Activated T-cell treated with anti-CD3 and anti-CD28 coated beads, Interleukin-2, amount 50 U/mL, for 72 hours (primary cell): ENCODE data around the gene CNTNAP2. TPM values are rescaled to one million over a fixed set of nuclear protein-coding genes. Genes with fewer than 3 reads are reported as not detected.
"Not testable (repeated sequence)": the region's sequence is repeated elsewhere in the genome, so short reads cannot be mapped to it uniquely, and the experiment has no call there.

Experiments
- ATAC-seq, 2 donors: fragments of 150-1000 bp; cut with Tn5 transposase; replicated peaks in 1 of 2; 2 replicates each; pipeline ENCODE4 v1.10.0; 2021; ENCODE audit warnings: moderate library complexity in 2 of 2, mild to moderate bottlenecking in 1 of 2
- DNase-seq, 2 donors: peaks; one replicate each; pipeline ENCODE4 v3.0.0; 2021 to 2022; ENCODE audit warnings: mixed read lengths in 1 of 2
- H3K27ac Mint-ChIP-seq: one replicate; pipeline ENCODE4 v1.8.0; 2022; ENCODE audit warnings: mild to moderate bottlenecking, moderate library complexity, mixed read lengths
- H3K27me3 Mint-ChIP-seq: one replicate; pipeline ENCODE4 v1.8.0; 2022; ENCODE audit warnings: low read depth, mixed read lengths
- H3K36me3 Mint-ChIP-seq, 2 donors: one replicate each; pipeline ENCODE4 v1.8.0; 2022; ENCODE audit warnings: mixed read lengths in 2 of 2, mild to moderate bottlenecking in 1 of 2; ENCODE audit not compliant: insufficient read depth in 2 of 2
- H3K4me1 Mint-ChIP-seq: one replicate; pipeline ENCODE4 v1.8.0; 2022; ENCODE audit warnings: low read depth, mixed read lengths
- H3K4me3 Mint-ChIP-seq, 2 donors: one replicate each; pipeline ENCODE4 v1.8.0; 2022; ENCODE audit warnings: mild to moderate bottlenecking in 2 of 2, mixed read lengths in 2 of 2, moderate library complexity in 2 of 2
- H3K9me3 Mint-ChIP-seq, 2 donors: one replicate each; pipeline ENCODE4 v1.8.0; 2022; ENCODE audit warnings: mixed read lengths in 2 of 2
- total RNA-seq, 2 donors: library from RNA; stranded (reverse); gene quantifications; one replicate each; pipeline ENCODE4 v1.2.3, GENCODE V29; 2022

Gene CNTNAP2
- total RNA-seq, 2 donors from 2014 or later = not detected

DNA sequence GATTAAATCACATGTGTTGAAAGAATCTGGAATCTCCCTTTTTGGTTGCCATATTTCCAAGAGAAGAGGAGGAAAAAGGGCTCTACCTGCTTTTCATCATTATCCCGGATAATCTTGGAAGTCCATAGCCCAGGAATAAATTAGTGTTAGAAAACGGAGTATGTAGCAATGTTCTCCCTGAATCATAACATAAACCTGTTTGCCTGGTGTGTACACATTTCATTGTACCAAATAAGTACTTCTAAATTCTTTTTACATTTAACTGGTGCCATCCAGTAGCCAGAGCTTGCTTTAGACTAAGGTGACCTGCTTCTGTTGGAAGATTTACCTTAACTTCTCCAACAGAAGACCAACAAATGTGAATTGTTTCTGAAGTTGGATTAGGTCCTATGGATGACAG lies 2291.7 kb downstream of the CNTNAP2 start:
- ATAC-seq (no peak), DNase-seq (no peak)
- peaks cover 9% of the 10 kb centered on the region for H3K27me3 Mint-ChIP-seq
- no peak overlapping the region for H3K4me3 Mint-ChIP-seq
- H3K9me3 Mint-ChIP-seq = no peaks in the 10 kb centered on the region
- H3K27ac Mint-ChIP-seq = no peak overlapping the region
- no peaks in the 10 kb centered on the region for H3K36me3 Mint-ChIP-seq
- H3K4me1 Mint-ChIP-seq = no peaks in the 10 kb centered on the region

DNA sequence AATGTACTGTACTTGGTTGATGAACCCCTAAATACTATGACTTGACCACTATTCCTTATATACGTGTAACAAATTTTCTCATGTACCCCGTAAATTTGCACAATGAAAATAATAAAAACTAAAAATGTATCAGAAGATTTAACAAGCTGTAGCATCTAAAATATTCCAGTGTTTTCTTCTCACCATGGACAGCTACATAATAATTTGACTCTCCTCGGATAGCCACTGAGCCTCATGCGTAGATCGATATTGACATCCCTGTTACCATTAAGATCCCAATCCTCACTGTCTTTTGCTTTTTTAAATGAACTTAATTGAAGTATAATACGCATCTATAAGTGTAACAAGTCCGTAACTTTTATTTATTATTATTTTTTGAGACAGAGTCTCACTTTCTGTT lies 2294.3 kb downstream of the CNTNAP2 start:
- Mint-ChIP-seq H3K27me3 (no peaks in the 10 kb centered on the region), H3K36me3 (no peaks in the 10 kb centered on the region), H3K4me3 (no peak overlapping the region), H3K9me3 (no peaks in the 10 kb centered on the region), H3K4me1 (no peaks in the 10 kb centered on the region), H3K27ac (no peak overlapping the region)
- ATAC-seq = no peak
- no peak for DNase-seq

DNA sequence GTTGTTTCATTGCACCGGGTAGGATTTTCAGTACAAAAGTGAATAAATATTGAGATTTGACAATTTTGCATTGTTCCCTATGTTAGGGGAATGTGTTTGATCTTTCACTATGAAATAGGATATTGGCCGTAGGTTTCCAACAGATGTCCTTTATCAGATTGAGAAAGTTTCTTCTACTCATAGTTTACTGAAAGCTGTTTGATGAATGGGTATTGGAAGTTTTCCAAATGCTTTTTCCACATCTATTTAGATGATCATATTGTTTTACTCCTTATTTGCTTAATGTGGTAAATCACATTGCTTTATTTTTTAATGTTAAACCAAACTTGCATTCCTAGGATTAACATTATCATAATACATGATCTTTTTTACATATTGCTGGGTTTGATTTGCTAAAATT lies 2296.1 kb downstream of the CNTNAP2 start:
- no peaks in the 10 kb centered on the region for H3K4me1 Mint-ChIP-seq
- H3K9me3 Mint-ChIP-seq = no peaks in the 10 kb centered on the region
- H3K27ac Mint-ChIP-seq = no peak overlapping the region
- H3K36me3 Mint-ChIP-seq = no peaks in the 10 kb centered on the region
- no peak overlapping the region for H3K4me3 Mint-ChIP-seq
- DNase-seq (no peak), ATAC-seq (no peak)
- peaks cover 7% of the 10 kb centered on the region for H3K27me3 Mint-ChIP-seq

DNA sequence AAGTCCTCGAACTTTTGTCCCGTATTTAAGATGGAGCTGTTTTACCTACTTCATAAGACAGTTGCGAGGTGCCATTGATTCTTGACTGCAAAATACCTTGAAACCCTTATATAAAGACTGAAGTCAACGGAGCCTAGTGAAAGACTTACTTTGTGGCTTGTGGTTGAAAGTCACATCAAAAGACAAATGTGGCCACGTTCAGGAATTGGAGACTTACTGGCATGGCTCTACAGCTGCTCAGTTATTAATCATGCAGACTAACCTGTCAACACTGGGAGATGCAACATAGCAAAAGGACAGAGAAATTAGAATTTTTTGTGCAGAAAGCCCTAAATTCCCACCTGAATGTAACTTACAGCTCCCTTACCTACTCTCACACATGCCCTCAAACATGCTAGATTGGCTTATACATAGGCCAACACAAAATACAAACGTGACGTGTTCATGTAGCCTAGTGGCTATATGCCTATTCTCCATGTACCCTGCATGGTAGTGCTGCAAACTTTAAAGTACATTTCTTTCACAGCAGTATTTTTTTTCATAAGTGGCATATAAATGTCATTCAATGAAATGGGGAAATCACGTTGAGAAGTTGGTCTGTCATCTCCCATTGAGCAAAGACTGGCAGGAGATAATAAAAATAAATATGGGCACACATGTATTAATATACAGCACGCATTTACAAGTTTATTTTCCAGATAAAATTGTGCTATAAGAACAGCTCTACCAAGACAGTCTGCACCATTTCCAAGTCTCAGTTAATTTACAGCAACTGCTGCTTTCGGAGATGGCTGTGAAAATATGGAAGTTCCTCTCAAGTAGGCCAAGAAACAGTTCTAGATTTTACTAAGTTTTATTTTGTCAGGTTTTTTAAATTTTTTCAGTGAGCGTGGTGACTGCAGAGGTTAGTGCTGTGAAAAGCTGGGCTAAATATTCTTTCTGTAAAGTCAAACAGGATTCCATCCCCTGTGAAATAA lies 2303.5 kb downstream of the CNTNAP2 start:
- no peak overlapping the region for H3K27ac Mint-ChIP-seq
- DNase-seq (no peak), ATAC-seq (peak; percentile 76)
- no peaks in the 10 kb centered on the region for H3K9me3 Mint-ChIP-seq
- no peak overlapping the region for H3K4me3 Mint-ChIP-seq
- H3K36me3 Mint-ChIP-seq = peaks cover 0 to 1% of the 10 kb centered on the region in 2 donors
- no peaks in the 10 kb centered on the region for H3K4me1 Mint-ChIP-seq
- peaks cover 43% of the 10 kb centered on the region for H3K27me3 Mint-ChIP-seq

GRCh38 chr7:148422030-148422429 lies 2305.4 kb downstream of the CNTNAP2 start:
- Mint-ChIP-seq H3K4me1 (no peaks in the 10 kb centered on the region), H3K27me3 (peaks cover 43% of the 10 kb centered on the region), H3K9me3 (no peaks in the 10 kb centered on the region), H3K4me3 (no peak overlapping the region), H3K36me3 (peaks cover 0 to 1% of the 10 kb centered on the region in 2 donors), H3K27ac (no peak overlapping the region)
- DNase-seq (no peak), ATAC-seq (no peak)

DNA sequence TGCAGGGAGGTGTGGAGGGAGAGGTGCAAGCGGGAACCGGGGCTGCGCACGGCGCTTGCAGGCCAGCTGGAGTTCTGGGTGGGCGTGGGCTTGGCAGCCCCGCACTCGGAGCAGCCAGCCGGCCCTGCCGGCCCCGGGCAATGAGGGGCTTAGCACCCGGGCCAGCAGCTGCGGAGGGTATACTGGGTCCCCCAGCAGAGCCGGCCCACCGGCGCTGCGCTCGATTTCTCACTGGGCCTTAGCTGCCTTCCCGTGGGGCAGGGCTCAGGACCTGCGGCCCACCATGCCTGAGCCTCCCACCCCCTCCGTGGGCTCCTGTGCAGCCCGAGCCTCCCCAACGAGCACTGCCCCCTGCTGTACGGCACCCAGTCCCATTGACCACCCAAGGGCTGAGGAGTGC lies 2309.8 kb downstream of the CNTNAP2 start:
- H3K27me3 Mint-ChIP-seq = peaks cover 13% of the 10 kb centered on the region
- DNase-seq, H3K27ac Mint-ChIP-seq, H3K36me3 Mint-ChIP-seq, H3K4me1 Mint-ChIP-seq, H3K4me3 Mint-ChIP-seq, ATAC-seq, H3K9me3 Mint-ChIP-seq: not testable (repeated sequence)

DNA sequence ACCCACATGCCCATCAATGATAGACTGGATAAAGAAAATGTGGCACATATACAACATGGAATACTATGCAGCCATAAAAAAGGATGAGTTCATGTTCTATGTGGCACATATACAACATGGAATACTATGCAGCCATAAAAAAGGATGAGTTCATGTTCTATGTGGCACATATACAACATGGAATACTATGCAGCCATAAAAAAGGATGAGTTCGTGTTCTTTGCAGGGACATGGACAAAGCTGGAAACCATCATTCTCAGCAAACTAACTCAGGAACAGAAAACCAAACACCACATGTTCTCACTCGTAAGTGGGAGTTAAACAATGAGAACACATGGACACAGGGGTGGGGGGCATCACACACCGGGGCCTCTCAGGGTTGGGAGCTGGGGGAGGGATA lies 2314.1 kb downstream of the CNTNAP2 start:
- not testable (repeated sequence) for H3K9me3 Mint-ChIP-seq, ATAC-seq, H3K4me3 Mint-ChIP-seq, DNase-seq, H3K27ac Mint-ChIP-seq, H3K4me1 Mint-ChIP-seq, H3K36me3 Mint-ChIP-seq, H3K27me3 Mint-ChIP-seq

DNA sequence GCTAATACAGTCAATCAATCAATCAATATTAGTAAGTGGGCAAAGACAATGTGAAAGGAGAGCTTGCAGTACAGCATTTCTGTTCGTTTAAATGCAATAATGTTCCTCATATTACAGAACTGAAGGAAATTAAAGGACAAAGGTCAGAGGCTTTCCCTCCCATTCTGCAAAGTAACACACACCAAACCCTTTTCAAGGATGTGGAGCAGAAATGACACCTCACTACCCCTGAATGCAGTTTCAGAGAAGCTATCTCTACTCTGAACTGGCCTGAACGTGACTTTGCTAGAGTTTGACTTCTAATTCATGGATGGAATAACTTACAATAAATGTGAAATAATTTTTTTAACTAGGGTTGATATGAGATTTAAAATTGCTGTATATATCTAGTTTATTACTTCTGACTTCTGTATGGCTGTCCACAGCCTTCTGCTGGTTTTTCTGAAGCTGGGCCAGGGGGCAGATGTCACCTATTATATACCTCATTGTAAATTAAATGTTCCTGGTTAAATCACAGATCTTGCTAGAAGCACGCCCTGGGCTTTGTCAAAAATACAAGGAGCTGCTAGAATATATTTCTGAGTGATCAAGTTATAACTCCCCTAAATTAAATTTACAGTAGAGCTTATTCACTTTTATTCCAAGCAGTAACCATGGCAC lies 2317.1 kb downstream of the CNTNAP2 start:
- no peak for DNase-seq
- Mint-ChIP-seq H3K4me3 (no peak overlapping the region), H3K36me3 (peaks cover 2 to 3% of the 10 kb centered on the region in 2 donors), H3K27ac (no peak overlapping the region), H3K4me1 (no peaks in the 10 kb centered on the region), H3K9me3 (peaks cover 2 to 3% of the 10 kb centered on the region in 2 donors), H3K27me3 (no peaks in the 10 kb centered on the region)
- ATAC-seq = no peak

- peaks cover 0 to 2% of the 10 kb centered on the region in 2 donors for H3K9me3 Mint-ChIP-seq
- DNase-seq (no peak), ATAC-seq (no peak)
- no peak overlapping the region for H3K27ac Mint-ChIP-seq
- H3K4me3 Mint-ChIP-seq = no peak overlapping the region
- H3K36me3 Mint-ChIP-seq = peaks cover 2 to 3% of the 10 kb centered on the region in 2 donors
- no peaks in the 10 kb centered on the region for H3K27me3 Mint-ChIP-seq
- H3K4me1 Mint-ChIP-seq = no peaks in the 10 kb centered on the region
Observed at GRCh38 chr7:148434181-148434757, 2317.7 kb downstream of the CNTNAP2 start.

- Mint-ChIP-seq H3K9me3 (peaks cover 0 to 2% of the 10 kb centered on the region in 2 donors), H3K27ac (no peak overlapping the region), H3K4me1 (no peaks in the 10 kb centered on the region), H3K4me3 (no peak overlapping the region), H3K36me3 (peaks cover 2 to 3% of the 10 kb centered on the region in 2 donors), H3K27me3 (peaks cover 4% of the 10 kb centered on the region)
- DNase-seq (no peak), ATAC-seq (no peak)
Observed at GRCh38 chr7:148434887-148435286, 2318.3 kb downstream of the CNTNAP2 start.

DNA sequence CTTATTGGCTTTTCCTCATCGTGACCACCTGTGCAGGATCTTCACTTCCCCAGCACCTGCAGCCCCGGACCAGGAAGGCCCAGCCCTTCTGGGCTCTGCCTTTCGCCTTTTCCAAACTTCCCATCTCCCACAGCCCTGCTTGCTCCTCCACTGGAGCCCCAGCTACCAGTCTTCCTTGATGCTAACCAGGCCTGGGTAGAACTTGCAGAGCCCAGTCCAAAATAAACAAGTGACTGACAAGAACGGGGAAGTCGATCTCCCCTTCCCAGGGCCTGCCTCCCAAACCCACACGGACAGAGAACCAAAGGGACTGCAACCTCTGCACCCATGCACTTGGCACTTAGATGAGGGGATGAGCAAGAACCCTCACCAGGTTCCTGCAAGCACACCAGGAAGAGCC lies 2319.1 kb downstream of the CNTNAP2 start:
- Mint-ChIP-seq H3K36me3 (no peaks in the 10 kb centered on the region), H3K27me3 (peaks cover 12% of the 10 kb centered on the region), H3K9me3 (no peaks in the 10 kb centered on the region), H3K4me3 (no peak overlapping the region), H3K4me1 (no peaks in the 10 kb centered on the region), H3K27ac (no peak overlapping the region)
- no peak for ATAC-seq
- DNase-seq = no peak

DNA sequence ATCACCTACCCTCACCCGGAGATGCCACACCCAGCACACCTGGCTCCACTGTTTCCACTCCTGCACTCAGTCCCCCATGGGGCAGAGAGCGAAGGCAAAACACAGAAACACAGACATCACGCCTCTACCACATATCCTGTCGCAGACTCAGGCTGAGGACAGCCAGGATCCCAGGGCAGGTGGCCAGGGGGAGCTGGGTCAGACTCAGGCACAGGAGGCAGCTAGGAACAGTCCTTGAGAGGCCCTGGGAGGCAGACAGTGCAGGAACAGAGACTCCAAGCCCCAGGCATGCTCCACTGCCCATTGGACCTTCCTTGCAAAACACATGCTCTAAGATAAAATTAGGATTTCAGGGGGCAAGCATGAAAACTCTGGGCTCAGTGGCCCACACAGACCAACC lies 2319.5 kb downstream of the CNTNAP2 start:
- ATAC-seq (no peak), DNase-seq (no peak)
- Mint-ChIP-seq H3K36me3 (no peaks in the 10 kb centered on the region), H3K9me3 (no peaks in the 10 kb centered on the region), H3K4me1 (no peaks in the 10 kb centered on the region), H3K27me3 (peaks cover 13% of the 10 kb centered on the region), H3K4me3 (no peak overlapping the region), H3K27ac (no peak overlapping the region)

GRCh38 chr7:148436571-148436970 lies 2320.0 kb downstream of the CNTNAP2 start:
- no peaks in the 10 kb centered on the region for H3K4me1 Mint-ChIP-seq
- no peak overlapping the region for H3K4me3 Mint-ChIP-seq
- no peaks in the 10 kb centered on the region for H3K36me3 Mint-ChIP-seq
- no peak for ATAC-seq
- no peak overlapping the region for H3K27ac Mint-ChIP-seq
- DNase-seq = no peak
- H3K9me3 Mint-ChIP-seq = no peaks in the 10 kb centered on the region
- peaks cover 13% of the 10 kb centered on the region for H3K27me3 Mint-ChIP-seq
